ENCODE measurements around the gene ASXL3. TPM values are rescaled to one million over a fixed set of nuclear protein-coding genes. Genes with fewer than 3 reads are reported as not detected.

The ASXL3 gene
- total RNA-seq, 2 experiments from 2014 or later = not detected

DNA sequence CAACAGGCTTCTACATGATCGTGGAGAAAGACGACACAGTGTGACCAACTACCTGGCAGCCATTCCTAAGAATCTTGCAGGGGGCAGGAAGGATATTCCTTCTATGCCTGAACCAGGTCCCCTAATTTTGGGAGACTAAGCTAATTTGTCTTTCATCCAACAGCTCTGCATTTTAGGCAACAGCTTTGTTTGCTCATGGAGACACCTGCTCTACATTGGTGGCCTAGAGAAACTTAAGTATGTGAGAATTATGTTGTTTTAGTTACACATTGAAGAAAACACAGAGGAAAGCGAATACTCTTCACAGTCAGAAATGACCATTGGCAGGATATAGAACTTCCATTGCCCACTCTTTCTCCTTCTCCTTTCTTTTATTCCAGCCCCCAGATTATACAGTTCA lies 75.2 kb downstream of the ASXL3 start:
- Mint-ChIP-seq H3K36me3 (ENCODE audit: low read depth) (no peaks in the 10 kb centered on the region), H3K27ac (no peak overlapping the region), H3K4me3 (no peak overlapping the region), H3K4me1 (no peaks in the 10 kb centered on the region), H3K27me3 (no peaks in the 10 kb centered on the region), H3K9me3 (no peaks in the 10 kb centered on the region)
- ChIA-PET CTCF (no interaction called here), POLR2A (no interaction called here)
- DNase-seq = no peak

DNA sequence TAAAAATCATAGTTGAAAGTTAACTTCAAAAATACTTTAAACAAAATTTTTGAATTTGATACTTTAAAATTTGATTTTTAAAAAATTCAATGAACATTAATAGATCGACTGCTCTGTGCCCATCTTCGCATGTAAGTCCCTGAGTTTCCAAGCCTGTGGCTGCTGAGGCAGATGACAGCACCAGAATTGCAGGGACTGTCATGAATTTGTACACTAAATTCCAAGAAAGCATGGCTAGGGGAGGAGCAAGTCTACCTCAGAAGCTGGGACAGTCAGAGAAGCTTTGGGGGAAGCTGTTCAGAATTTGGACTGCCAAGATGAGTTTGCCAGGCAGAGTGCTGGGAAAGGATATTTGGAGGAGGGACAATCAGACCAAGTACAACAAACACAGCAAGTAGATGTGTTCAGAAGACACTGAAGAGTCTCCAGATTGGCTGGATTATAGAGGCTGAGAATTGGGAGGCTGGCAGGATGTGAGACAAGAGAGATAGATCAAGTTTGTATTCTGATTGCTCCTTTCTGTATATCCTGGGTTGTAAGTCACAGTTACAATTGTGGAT lies 79.0 kb downstream of the ASXL3 start:
- POLR2A ChIA-PET = no interaction called here
- H3K27ac Mint-ChIP-seq = no peak overlapping the region
- H3K27me3 Mint-ChIP-seq = no peaks in the 10 kb centered on the region
- CTCF ChIA-PET = no interaction called here
- H3K4me1 Mint-ChIP-seq = no peaks in the 10 kb centered on the region
- H3K4me3 Mint-ChIP-seq = no peak overlapping the region
- H3K36me3 Mint-ChIP-seq (ENCODE audit: low read depth) = no peaks in the 10 kb centered on the region
- H3K9me3 Mint-ChIP-seq = no peaks in the 10 kb centered on the region
- DNase-seq = no peak

DNA sequence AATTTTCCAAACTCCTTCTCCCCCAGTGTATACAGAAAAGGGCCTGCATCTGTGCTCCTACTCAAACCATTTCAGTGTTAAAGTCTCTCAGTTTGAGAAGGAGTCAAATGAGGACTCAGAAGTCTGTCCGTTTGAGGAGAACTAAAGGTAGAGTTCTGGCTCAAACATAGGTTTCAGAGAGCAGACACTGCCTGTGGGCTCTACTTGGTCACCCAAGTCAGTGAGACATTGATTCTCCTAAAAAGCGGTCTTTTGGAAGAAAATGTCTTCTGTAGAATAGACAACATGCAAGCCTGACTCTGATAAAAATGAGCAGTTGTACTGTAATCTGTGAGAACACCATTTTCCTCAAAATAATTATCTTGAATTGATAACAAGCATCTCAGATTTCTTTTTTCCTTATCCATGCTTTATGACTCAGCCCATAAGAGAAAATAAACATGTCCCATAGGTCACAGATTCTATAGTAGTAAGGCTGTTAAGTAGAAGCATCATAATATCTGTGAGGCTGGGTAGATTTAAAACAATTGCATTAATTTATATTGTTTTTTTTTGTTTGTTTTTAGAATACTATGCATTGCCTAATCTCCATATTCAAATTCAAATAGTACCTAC lies 82.8 kb downstream of the ASXL3 start:
- H3K4me3 Mint-ChIP-seq = no peak overlapping the region
- no peaks in the 10 kb centered on the region for H3K9me3 Mint-ChIP-seq
- no peak for DNase-seq
- H3K27ac Mint-ChIP-seq = no peak overlapping the region
- no peaks in the 10 kb centered on the region for H3K27me3 Mint-ChIP-seq
- POLR2A ChIA-PET = no interaction called here
- no peaks in the 10 kb centered on the region for H3K4me1 Mint-ChIP-seq
- CTCF ChIA-PET = no interaction called here
- H3K36me3 Mint-ChIP-seq (ENCODE audit: low read depth) = no peaks in the 10 kb centered on the region

DNA sequence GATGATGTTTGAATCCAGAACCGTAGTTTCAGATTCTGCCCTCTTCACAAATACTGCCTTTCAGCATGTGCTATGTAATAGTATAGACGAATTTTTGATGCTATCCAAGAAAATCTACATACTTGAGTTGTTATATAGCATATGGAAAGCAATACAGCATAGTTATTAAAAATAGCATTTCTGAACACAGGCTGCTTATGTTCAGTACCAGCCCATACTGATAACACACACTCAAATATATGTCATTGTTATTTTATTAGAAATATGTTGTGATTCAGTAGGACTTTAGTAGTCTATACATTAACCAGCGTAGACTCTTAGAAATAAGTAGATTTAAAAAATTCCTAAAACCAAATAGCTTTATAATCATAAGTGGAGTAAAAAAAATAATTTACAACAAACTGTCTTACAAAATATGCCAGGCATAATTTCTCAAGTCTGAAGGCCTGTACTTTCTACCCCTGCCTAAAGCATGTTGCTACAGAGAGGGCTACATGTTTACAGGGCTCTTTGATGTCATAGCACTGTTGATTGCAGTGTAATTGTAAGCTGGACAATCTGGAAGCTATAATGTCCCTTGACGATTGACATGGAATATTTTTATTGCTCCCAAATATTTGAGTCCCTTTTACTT lies 86.3 kb downstream of the ASXL3 start:
- CTCF ChIA-PET = no interaction called here

DNA sequence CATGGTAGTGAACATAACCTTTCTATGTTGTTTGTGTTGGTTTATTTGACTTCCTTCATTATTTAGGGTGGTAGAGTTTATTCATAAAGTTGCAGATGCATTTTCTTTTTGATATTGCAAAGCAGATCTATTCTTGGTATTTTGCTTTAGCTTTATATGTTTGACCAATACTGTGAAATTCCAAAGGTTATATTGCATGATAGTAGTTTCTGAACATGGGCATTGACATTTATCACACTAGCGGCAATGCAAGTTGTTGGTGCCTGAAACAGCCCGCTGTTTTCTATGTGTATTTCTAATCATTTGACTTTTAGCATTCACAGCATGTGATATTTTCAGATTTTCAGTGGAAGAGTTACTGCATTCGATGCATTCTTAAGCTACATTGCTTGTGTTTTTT lies 87.2 kb downstream of the ASXL3 start:
- H3K4me1 Mint-ChIP-seq = no peaks in the 10 kb centered on the region
- H3K27ac Mint-ChIP-seq = no peak overlapping the region
- H3K36me3 Mint-ChIP-seq (ENCODE audit: low read depth) = no peaks in the 10 kb centered on the region
- ChIA-PET POLR2A (no interaction called here), CTCF (no interaction called here)
- H3K4me3 Mint-ChIP-seq = no peak overlapping the region
- H3K9me3 Mint-ChIP-seq = no peaks in the 10 kb centered on the region
- no peak for DNase-seq
- no peaks in the 10 kb centered on the region for H3K27me3 Mint-ChIP-seq

More for the DNA sequence above, 86.3 kb downstream of the ASXL3 start:
- POLR2A ChIA-PET = no interaction called here
- H3K9me3 Mint-ChIP-seq = no peaks in the 10 kb centered on the region
- H3K27me3 Mint-ChIP-seq = no peaks in the 10 kb centered on the region
- no peak overlapping the region for H3K27ac Mint-ChIP-seq
- DNase-seq = no peak
- no peak overlapping the region for H3K4me3 Mint-ChIP-seq
- no peaks in the 10 kb centered on the region for H3K36me3 Mint-ChIP-seq (ENCODE audit: low read depth)
- no peaks in the 10 kb centered on the region for H3K4me1 Mint-ChIP-seq

DNA sequence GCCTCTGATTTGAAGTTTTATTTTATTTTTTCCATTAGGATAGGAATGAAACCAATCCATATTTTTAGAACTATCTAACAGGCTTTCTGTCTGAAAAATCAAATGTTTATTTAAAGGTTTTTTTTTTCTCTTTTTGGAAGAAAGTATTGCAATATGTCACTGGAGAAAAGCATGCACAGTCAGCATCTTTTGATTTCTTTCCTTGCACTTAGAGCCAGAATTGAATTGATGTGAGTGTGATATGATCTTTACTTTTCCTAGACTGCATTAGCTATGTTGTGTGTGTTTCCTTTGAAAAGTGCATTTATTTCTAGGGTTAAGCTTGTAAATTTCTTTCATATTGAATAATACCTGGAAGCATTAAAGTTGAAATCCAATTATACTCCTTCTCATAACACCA lies 87.6 kb downstream of the ASXL3 start:
- no peaks in the 10 kb centered on the region for H3K4me1 Mint-ChIP-seq
- H3K27me3 Mint-ChIP-seq = no peaks in the 10 kb centered on the region
- no peak for DNase-seq
- no peaks in the 10 kb centered on the region for H3K9me3 Mint-ChIP-seq
- ChIA-PET CTCF (no interaction called here), POLR2A (no interaction called here)
- H3K36me3 Mint-ChIP-seq (ENCODE audit: low read depth) = no peaks in the 10 kb centered on the region
- no peak overlapping the region for H3K4me3 Mint-ChIP-seq
- H3K27ac Mint-ChIP-seq = no peak overlapping the region

DNA sequence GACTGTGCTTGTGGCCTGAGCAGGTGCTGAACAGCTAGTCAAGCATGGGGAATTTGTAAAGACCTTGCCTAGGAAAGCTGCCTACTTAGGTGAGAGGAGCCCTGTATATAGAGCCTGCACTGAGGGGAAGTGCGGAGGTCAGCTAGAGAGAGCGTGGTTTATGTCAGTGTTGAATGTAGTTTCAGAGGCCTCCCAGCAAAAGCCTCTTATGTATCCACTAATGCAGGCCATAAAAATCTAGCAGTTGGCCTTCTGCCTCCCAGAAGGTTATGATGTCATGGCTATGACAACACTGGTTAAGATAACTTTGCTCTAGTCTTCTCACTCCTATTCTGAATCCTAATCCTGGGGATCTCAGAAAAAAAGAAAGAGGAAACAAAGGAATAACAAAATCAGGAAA lies 88.9 kb downstream of the ASXL3 start:
- CTCF ChIA-PET = no interaction called here
- no peaks in the 10 kb centered on the region for H3K27me3 Mint-ChIP-seq
- no peaks in the 10 kb centered on the region for H3K9me3 Mint-ChIP-seq
- H3K4me1 Mint-ChIP-seq = no peaks in the 10 kb centered on the region
- no peak overlapping the region for H3K4me3 Mint-ChIP-seq
- POLR2A ChIA-PET = no interaction called here
- DNase-seq = no peak
- no peaks in the 10 kb centered on the region for H3K36me3 Mint-ChIP-seq (ENCODE audit: low read depth)
- H3K27ac Mint-ChIP-seq = no peak overlapping the region

DNA sequence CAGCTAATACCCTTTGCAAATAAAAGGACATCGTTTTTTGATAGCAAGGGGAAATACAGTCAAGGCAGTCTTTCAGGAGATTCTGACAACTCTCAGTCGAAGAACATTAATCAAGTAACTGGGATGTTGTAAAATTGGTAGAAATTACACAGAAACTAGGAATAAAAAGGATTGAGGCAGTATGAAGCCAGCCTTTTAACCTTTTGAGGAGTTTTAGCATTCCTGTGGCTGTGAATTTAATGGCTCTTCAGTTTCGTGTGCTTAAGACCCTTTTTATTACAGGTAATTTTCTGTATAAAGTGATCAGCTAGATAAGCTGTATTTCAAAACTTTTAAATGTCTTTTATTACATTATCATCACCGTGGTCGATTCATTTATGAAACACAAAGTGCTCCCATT lies 91.6 kb downstream of the ASXL3 start:
- POLR2A ChIA-PET = no interaction called here
- no peaks in the 10 kb centered on the region for H3K4me1 Mint-ChIP-seq
- CTCF ChIA-PET = no interaction called here

DNA sequence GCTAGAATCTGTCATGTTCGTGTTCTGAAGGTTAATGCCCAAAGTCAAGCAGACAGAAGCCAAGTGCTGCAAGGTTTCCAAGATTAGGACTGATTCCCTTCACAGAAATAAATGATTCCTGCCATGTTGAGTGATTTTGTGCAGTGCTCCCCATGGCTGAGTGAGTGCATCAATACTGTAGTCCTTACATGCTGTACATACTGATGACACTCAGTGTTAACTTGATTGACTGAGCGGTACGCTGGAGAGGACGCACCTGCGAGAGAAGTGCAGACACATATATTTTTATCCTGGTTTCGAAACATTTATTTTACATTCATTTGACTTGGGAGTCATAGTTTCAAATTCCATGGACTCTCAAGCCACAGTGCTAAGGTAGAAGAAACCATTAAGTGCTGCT lies 92.0 kb downstream of the ASXL3 start:
- CTCF ChIA-PET = no interaction called here
- no peak for DNase-seq
- H3K27ac Mint-ChIP-seq = no peak overlapping the region
- POLR2A ChIA-PET = no interaction called here
- no peaks in the 10 kb centered on the region for H3K27me3 Mint-ChIP-seq
- H3K4me3 Mint-ChIP-seq = no peak overlapping the region
- no peaks in the 10 kb centered on the region for H3K4me1 Mint-ChIP-seq
- no peaks in the 10 kb centered on the region for H3K36me3 Mint-ChIP-seq (ENCODE audit: low read depth)
- H3K9me3 Mint-ChIP-seq = no peaks in the 10 kb centered on the region

More for the DNA sequence above, 91.6 kb downstream of the ASXL3 start:
- H3K9me3 Mint-ChIP-seq = no peaks in the 10 kb centered on the region
- no peaks in the 10 kb centered on the region for H3K36me3 Mint-ChIP-seq (ENCODE audit: low read depth)
- H3K4me3 Mint-ChIP-seq = no peak overlapping the region
- H3K27ac Mint-ChIP-seq = no peak overlapping the region
- DNase-seq = no peak
- no peaks in the 10 kb centered on the region for H3K27me3 Mint-ChIP-seq

DNA sequence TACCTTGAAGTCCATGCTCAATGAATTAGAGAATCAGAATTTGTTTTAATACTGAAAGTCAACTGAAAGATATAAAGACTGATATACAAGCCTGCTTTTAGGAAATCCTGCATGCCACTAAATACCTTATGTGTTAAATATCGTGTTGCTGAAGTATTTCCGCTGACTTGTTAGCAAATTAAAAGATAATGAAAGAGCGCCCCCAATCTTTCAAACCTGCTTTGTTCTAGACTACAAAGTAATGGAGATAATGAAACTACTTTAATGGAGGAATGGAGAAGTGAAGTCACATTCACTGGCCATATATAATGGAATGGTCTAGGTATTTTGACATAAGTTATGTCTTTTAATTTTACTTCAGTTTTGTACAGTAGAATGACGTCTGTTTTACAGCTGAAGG lies 95.7 kb downstream of the ASXL3 start:
- Mint-ChIP-seq H3K9me3 (no peaks in the 10 kb centered on the region), H3K36me3 (ENCODE audit: low read depth) (no peaks in the 10 kb centered on the region), H3K27me3 (no peaks in the 10 kb centered on the region), H3K4me3 (no peak overlapping the region), H3K4me1 (no peaks in the 10 kb centered on the region), H3K27ac (no peak overlapping the region)
- ChIA-PET CTCF (no interaction called here), POLR2A (no interaction called here)
- no peak for DNase-seq

DNA sequence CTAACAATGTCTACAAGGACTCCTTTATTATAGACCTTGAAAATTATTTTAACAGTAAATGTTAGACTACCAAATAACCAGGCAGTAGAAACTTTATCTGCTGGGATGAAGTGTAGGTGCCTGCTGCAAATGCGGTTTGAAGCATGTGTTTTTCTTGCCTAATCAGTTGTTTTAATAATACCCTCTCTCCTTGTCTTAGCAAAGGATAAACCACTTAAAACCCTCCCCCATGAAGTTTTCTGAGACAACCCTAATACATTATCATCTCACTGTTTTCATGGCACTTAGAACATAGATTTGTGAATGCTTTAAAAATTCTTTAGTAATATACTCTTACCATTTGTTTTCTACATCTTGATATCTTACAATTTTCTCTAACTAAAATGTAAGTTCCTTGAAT lies 98.6 kb downstream of the ASXL3 start:
- H3K27ac Mint-ChIP-seq = no peak overlapping the region
- no peak overlapping the region for H3K4me3 Mint-ChIP-seq
- POLR2A ChIA-PET = no interaction called here
- no peaks in the 10 kb centered on the region for H3K27me3 Mint-ChIP-seq
- no peaks in the 10 kb centered on the region for H3K4me1 Mint-ChIP-seq
- no peaks in the 10 kb centered on the region for H3K36me3 Mint-ChIP-seq (ENCODE audit: low read depth)
- H3K9me3 Mint-ChIP-seq = no peaks in the 10 kb centered on the region
- DNase-seq = no peak
- CTCF ChIA-PET = no interaction called here

DNA sequence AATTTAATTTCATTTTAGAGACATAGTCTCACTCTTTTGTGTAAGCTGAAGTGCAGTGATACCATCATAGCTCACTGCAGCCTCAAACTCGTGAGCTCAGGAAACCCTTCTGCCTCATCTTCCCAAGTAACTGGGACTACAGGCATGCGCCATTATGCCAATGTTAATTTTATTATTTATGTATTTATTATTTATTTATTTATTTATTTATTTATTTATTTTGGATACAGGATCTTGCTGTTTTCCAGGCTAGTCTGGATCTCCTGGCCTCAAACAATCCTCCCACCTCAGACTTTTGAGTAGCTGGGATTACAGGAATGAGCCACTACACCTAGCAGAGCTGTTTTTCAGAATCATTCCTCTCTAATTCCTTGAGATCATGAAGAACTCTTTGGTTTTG lies 99.9 kb downstream of the ASXL3 start:
- Mint-ChIP-seq H3K4me1 (no peaks in the 10 kb centered on the region), H3K36me3 (ENCODE audit: low read depth) (no peaks in the 10 kb centered on the region), H3K27ac (no peak overlapping the region), H3K9me3 (no peaks in the 10 kb centered on the region), H3K27me3 (no peaks in the 10 kb centered on the region), H3K4me3 (no peak overlapping the region)
- CTCF ChIA-PET = no interaction called here
- DNase-seq = no peak
- POLR2A ChIA-PET = no interaction called here

DNA sequence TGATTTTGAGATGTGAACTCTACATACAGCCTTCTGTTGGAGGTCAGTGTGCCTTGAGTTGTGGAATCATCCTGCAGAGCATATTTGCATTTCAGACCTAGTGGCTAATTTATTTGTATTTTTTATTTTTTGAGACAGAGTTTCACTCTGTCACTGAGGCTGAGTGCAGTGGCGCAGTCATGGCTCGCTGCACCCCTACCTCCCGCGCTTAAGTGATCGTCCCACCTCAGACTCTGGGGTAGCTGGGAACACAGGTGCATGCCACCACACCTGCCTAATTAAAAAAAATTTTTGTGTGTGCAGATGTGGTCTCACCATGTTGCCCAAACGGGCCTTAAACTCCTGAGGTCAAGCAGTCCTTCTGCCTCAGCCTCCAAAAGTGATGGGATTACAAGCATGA lies 104.4 kb downstream of the ASXL3 start:
- no peak for DNase-seq
- Mint-ChIP-seq H3K27me3 (no peaks in the 10 kb centered on the region), H3K36me3 (ENCODE audit: low read depth) (no peaks in the 10 kb centered on the region), H3K27ac (no peak overlapping the region), H3K9me3 (no peaks in the 10 kb centered on the region), H3K4me3 (no peak overlapping the region), H3K4me1 (no peaks in the 10 kb centered on the region)
- CTCF ChIA-PET = no interaction called here
- POLR2A ChIA-PET = no interaction called here

DNA sequence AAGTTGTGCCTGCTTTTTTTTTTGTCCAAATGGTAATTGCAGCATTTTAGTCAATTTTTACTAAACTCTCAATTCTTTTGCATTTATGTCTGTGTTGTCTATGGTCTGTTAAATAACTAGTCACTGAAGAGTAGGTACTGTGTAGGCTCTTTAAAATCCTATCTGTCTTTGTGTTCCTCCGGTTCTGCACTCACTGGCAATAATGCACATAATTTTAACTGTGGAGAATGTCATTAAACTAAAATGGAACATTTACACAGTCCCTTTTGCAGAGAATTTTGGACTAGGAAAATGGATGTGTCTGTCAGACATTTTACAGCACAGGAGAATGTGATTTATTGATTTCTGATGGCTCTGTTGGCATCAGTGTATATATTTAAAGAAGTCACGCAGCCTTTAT lies 116.6 kb downstream of the ASXL3 start:
- CTCF ChIA-PET = no interaction called here
- Mint-ChIP-seq H3K4me1 (no peaks in the 10 kb centered on the region), H3K27me3 (no peaks in the 10 kb centered on the region), H3K4me3 (no peak overlapping the region), H3K36me3 (ENCODE audit: low read depth) (no peaks in the 10 kb centered on the region), H3K27ac (no peak overlapping the region), H3K9me3 (peaks cover 2% of the 10 kb centered on the region)
- no peak for DNase-seq
- POLR2A ChIA-PET = no interaction called here
